Fibroblast of skin of back (primary cell): ENCODE results near the gene TUBG2. TPM values are rescaled to one million over a fixed set of nuclear protein-coding genes. Genes with fewer than 3 reads are reported as not detected.
"Not testable (repeated sequence)": the region's sequence is repeated elsewhere in the genome, so short reads cannot be mapped to it uniquely, and the experiment has no call there.

ENCODE experiments used
- DNase-seq: peaks from one replicate; pipeline ENCODE4 v3.0.0-alpha.2; 2013
- polyA plus RNA-seq, 2 experiments: library from polyadenylated mRNA; unstranded; fragments of 120-200 nt; gene quantifications; one replicate each; pipeline ENCODE4 v1.2.1, GENCODE V29; 2013; ENCODE audit not compliant: insufficient read length in 2 of 2

TUBG2 gene
- polyA plus RNA-seq (2013, experiment 1 of 2; ENCODE audit: insufficient read length), result 18.9 TPM
- 16.7 TPM for polyA plus RNA-seq (2013, experiment 2 of 2; ENCODE audit: insufficient read length)

DNA sequence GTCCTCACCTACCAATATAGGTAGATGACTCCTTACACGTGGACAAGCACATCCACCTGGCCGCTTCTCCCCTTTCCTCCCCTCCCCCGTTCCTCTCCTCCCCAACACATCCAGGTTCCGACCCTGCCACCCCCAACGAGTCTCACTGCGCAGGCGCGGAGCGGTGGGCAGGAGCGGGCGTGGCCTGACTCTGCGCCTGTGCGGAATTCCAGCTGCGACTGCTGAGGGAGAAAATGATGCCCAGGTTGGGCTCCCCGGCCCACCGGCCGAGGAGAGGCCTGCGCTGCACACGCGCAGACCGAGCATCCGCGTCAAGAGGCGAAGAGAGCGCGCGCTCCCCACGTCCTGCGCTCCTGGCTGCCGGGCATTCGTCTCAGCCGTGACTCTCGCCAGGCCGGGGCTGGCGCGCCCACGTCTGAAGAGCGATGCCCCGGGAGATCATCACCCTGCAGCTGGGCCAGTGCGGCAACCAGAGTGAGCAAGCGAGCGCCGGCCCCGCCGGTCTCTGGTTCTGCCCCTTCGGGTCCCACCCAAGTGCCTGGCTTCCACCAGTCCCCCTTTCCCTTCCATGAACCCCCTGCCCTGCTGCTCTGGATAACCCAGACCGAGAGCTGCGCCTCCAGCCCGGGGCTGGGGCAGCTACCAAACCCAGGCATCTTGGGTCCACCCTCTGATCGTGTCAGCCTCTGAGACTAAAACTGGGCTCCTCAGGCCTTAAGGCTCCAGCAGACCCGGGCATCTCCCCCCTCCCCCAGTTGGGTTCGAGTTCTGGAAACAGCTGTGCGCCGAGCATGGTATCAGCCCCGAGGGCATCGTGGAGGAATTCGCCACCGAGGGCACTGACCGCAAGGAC, at the start of gene TUBG2:
TSS of gene TUBG2 (plus strand) at position 206 of the 853 bp plus-strand sequence. CDS start at position 426, 220 bp downstream.
- peak; percentile 88 for DNase-seq

DNA sequence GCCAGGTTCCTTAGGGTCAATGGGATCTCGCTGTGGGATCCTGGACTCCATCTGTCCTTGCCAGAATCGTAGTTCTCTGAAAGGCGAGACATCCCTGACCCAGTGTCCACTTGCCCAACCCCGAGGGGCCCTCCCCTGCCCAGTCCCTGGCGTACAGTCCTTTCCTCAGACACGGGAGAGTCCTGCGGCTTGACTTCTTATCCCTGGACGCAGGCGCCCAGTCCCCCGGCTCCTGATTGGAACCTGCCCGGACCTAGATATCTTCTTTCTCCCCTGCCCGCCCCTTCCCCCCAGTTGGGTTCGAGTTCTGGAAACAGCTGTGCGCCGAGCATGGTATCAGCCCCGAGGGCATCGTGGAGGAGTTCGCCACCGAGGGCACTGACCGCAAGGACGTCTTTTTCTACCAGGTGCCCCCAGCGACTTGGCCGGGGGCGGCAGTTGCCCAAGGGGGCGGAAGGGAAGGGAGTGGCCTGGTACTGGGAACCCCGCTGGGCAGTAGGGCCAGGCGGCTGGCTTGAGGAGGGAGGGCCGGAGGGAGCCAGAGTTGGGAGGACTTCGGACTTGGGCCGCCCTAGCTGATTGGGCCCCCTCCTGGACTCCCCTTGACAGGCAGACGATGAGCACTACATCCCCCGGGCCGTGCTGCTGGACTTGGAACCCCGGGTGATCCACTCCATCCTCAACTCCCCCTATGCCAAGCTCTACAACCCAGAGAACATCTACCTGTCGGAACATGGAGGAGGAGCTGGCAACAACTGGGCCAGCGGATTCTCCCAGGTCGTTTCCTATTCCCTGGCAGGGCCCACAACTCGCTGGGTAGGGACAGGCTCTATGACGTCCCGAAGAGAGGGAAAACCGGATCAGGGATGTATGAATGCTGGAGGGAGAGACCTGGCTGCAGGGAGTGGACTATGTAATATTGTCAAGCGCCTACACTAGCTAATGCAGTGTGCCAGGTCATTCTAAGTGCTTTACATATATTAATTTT, 49.0 kb upstream of the TUBG2 start:
- DNase-seq, result not testable (repeated sequence)

- no peak for DNase-seq
Measured at GRCh38 chr17:42612013-42612412, 47.1 kb upstream of the TUBG2 start.

DNA sequence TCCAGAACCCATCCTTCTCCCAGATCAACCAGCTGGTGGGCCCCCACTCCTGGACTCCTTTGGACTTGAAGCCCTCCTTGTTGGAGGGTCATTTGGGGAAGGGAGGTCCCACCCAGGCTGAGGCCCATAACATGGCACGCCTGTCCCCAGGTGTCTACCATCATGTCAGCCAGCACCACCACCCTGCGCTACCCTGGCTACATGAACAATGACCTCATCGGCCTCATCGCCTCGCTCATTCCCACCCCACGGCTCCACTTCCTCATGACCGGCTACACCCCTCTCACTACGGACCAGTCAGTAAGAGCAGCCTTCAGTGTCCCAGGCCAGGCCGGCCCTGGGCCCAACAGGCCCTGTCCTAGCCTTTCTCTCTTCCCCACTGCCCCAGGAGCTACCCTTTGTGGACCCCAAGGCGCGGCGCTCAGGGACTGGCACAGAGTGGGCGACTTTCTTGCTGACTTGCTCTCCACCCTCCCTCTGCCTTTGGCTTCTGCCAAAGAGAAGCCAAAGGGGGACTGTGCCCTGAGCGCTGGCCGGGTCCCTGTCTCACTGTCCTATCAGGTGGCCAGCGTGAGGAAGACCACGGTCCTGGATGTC, 45.3 kb upstream of the TUBG2 start:
- DNase-seq, result no peak

DNA sequence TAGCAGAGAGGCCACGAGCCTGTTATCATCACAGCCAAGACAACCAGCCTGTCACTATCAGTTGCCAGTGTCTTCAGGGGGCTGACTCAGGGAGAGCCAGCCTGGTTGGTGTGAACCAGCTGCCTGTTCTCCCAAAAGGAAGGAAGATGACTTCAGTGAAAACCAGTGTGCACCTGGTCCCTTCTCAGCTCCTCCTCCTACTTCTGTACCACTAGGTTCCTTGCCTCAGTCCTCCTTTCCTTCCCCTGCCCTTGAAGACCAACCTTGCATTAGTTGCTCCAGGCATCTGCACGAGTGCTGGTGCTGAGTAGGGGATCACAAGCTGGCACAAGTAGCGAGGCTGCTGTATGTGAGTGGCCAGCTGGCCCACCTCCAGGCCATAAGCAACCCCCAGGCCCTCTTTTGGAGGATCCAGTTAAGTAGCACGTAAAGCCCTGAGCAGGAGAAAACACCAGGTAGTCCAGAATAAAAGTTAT, 41.1 kb upstream of the TUBG2 start:
- no peak for DNase-seq

GRCh38 chr17:42618442-42619150, 40.5 kb upstream of the TUBG2 start:
- no peak for DNase-seq

DNA sequence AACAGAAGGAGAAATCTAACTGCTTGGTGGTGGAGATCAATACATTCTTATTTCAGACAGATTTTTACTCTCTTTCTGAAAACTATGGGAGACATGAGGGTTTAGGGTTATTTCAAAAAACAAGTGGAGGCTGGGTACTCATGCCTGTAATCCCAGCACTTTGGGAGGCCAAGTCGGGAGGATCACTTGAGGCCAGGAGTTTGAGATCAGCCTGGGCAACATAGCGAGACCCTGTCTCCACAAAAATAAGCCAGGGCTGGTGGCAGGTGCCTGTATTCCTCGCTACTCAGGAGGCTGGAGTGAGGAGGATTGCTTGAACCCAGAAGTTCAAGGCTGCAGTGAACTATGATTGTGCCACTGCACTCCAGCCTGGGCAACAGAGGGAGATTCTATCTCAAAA, 37.1 kb upstream of the TUBG2 start:
- not testable (repeated sequence) for DNase-seq

DNA sequence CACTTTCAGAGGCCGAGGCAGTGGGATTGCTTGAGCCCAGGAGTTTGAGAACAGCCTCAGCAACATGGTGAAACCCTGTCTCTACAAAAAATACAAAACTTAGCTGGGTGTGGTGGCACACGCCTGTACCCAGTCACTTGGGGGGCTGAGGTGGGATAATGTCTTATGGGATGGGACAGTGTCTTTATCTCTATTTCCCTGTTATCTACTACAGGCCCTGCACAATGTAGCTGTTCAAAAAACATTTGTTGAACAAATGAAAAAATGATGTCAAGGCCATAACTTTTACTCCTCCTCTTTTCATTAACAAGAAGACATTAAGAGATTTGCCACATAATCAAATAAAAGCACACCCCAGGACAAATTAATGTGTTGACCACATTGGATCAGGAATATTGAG, 35.8 kb upstream of the TUBG2 start:
- no peak for DNase-seq

DNA sequence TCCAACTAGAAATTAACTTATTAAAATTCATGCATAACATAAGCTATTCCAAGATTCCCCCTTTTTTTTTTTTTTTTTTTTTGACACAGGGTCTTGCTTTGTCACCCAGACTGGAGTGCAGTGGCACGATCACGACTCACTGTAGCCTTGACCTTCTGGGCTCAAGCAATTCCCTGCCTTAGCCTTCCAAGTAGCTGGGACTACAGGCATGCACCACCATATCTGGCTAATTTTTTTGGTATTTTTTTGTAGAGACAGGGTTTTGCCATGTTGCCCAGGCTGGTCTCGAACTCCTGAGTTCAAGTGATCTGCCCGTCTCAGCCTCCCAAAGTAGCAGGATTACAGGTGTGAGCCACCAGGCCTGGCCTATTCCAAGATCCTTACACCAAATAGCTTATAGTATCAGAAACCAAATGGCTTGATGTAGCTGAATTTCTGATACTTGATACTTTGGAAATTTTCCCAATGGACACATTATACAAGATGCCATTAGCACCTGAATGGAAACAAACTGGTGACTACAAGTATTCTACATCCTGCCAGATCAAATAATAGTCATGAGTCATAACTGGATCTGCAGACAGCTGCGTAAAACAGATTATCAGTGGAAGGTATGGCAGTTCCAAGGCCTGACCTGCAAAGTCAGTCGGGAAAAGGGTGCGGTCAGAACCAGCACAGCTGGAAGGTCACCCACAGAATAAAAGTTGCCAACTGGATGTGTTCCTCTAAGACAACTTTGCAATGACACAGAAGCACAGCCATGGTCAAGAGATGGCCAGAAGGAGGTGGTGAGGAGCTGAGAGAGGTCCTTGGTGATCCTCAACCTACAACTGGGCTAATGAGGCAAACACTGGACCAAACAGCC, 35.1 kb upstream of the TUBG2 start:
- no peak for DNase-seq

GRCh38 chr17:42627032-42627764, 31.9 kb upstream of the TUBG2 start:
- DNase-seq, result not testable (repeated sequence)

GRCh38 chr17:42629411-42630009, 29.6 kb upstream of the TUBG2 start:
- DNase-seq, result no peak

- no peak for DNase-seq
Measured at GRCh38 chr17:42632949-42633444, 26.1 kb upstream of the TUBG2 start.

DNA sequence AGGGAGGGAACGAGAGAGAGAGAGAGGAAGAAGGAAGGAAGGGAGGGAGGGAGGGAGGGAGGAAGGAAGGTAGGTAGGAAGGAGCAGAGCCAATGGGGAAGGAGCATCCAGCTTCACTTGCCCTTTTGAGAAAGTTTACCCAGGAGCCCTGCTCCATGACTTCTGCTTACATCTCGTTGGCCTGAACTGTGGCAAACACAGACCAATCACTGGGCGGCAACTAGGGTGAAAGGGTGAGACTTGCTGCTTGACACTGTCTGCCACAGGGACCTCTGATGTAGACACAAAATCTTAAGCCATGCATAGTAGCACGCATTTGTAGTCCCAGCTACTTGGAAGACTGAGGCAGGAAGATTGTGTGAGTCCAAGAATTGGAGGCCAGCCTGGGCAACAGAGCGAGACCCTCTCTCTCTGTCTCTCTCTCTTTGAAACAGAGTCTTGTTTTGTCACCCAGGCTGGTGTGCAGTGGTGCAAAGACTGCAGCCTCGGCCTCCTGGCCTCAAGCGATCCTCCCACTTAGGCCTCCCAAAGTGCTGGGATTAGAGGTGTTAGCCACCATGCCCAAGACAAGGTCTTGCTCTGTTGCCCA, 19.5 kb upstream of the TUBG2 start:
- no peak for DNase-seq

DNA sequence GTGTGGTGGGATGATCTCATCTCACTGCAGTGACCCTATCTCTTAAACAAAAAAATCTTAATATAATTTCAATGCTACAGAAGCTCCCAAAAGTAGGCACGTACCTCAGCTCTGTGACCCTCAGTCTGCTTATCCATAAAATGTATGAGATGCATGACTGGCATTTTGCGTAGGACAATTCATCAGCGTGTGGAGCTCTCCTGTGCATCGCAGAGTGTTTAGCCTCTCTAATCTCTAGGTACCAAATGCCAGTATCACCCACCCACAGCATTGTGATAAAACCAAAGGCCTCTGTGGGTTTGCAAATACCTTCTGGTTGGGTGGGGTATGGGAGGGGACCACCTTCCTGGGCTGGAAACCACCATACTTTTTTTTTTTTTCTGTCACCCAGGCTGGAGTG, 19.0 kb upstream of the TUBG2 start:
- no peak for DNase-seq

DNA sequence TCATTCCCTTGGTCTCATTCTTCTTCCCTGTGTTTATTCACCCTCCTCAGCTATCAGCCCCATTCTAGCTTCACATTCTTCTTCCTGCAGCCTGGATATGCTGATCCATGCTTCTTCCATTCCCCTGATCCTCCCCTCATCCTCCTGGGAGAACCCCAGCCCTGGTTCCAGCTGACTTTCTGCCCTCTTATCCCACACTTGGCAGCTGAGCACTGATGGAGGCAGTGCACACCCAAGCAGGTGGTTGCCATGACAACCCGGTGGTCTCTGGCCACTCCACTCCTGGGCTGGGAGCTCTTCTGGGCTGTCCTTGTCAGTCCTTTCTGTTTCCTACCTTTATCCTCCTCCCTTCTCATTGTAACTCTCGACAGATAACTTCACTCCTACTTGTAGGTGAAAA, 16.7 kb upstream of the TUBG2 start:
- DNase-seq, result no peak

DNA sequence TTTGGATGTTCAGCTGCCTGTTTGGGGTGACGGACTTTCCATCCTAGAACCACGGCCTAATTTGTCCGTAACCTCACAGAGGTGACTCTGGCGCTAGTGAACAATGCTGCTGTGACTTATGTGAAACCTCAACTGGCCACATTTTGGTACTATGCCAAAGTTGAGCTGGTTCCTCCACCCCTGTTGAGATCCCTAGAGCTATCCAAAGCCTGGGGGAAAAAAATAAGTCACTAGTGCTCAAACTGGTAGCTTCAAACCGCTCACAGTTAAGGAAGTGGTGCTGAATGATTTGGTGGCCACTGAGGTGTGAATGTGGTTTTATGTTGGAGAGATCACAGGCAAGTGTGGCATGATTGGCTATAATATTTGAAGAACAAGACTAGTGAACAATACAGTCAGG, 11.3 kb upstream of the TUBG2 start:
- no peak for DNase-seq

GRCh38 chr17:42651392-42651791, 7.7 kb upstream of the TUBG2 start:
- no peak for DNase-seq

DNA sequence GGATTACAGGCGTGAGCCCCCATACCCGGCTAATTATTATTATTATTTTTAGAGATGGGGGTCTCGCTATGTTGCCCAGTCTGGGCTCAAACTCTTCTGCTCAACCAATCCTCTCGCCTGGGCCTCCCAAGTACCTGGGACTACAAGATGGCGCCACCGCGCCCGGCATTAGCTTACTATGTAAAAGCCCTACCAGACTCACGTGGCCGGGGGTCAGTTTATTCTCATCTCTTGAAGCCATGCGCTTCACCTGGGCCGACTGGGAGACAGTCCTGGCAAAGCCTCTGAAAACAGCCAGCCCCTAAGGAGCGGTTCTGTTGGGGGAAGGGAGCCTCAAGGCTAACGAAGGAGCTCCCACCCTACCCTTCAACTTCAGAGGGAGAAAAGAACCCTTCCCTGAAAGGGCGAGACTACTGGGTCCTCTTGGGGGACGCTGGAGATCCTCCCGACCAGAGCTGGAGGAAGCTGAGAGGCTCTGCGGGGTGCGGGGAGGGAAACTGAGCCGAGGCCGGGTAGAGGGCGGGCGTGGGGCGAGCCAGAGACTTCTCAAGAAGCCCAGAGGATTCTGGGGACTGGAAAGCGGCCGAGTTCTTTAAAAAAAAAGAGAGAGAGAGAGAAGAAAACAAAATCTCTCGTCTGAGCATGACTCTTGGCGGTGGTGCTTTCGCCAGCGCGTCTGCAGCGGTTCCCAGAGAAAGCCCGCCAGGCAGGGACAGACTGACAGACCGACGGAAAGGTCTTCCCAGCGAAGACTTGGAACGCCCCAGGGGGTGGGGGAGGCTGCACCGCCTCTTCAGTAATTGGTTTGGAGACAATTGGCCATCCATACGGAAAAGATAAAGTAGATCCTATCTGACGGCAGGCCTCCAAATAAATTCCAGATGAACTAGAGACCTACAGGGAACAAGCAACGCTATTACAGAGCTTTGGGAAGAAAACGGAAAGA, 5.6 kb upstream of the TUBG2 start:
- peak; percentile 61 for DNase-seq
